ENCODE data around the gene ZBTB7B.

The ZBTB7B gene

GRCh38 chr1:154989195-154989860 lies 13.3 kb upstream of the ZBTB7B start:
- no peak for DNase-seq

DNA sequence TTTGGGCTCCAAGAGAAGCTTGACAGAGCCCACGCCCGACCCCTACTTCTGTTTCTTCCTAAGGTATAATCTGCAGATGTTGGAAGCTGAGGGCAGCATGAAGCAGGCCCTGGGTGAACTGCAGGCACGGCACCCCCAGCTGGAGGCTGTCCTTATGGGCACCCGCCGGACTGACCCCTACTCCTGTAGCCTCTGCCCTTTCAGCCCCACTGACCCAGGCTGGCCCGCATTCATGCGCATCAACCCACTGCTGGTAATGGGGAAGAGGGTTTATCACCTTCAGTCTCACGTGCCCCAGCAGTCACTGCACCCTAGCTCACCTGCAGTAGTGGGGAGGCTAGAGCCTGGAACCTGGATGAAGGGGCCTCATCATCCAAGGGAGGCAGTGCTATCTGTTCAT lies 12.3 kb upstream of the ZBTB7B start:
- no peak for DNase-seq

GRCh38 chr1:154992721-154993571 lies 9.7 kb upstream of the ZBTB7B start:
- DNase-seq, result no peak

GRCh38 chr1:154993572-154994268 lies 8.9 kb upstream of the ZBTB7B start, which contains the start of gene LENEP:
LENEP (plus strand) TSS chr1:154993586; CDS start chr1:154993608, 22 bp downstream.
- DNase-seq, result no peak

- no peak for DNase-seq
Observed at GRCh38 chr1:154994269-154994587, 8.4 kb upstream of the ZBTB7B start.

DNA sequence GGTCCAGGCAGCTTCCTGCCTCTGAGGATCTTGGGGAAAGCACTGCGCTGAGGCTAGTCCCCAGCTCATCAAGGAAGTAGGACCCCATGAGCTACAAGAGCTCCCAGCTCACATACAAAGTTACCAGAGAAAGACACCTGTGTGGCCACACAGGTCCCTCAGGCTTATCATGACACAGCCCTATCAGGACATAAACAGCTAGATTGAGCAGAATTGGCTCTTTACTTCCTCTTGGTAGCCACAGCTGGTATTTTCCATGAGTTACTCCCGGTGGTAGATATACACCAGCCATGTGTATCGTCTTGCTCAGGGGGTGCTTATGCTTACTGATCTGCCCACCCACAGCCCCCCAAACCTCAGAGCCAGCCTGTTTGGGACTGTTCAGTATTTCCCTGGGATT lies 8.0 kb upstream of the ZBTB7B start:
- no peak for DNase-seq

DNA sequence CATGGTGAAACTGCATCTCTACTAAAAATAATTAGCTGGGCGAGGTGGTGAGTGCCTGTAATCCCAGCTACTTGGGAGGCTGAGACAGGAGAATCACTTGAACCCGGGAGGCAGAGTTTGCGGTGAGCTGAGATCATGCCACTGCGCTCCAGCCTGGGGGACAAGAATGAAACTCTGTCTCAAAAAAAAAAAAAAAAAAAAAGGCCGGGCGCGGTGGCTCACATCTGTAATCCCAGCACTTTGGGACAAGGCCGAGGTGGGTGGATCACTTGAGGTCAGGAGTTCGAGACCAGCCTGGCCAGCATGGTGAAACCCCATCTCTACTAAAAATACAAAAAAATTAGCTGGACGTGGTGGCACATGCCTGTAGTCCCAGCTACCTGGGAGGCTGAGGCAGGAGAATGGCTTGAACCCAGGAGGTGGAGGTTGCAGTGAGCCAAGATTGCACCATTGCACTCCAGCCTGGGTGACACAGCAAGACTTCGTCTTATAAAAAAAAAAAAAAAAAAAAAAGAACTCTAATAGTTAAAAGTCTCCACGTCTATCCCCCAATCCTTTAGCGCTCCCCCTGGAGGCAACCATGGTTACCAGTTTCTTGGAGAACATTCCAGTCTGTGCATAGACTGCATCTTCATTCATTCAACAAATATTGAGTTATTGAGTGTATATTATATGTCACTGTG lies 7.2 kb upstream of the ZBTB7B start:
- peak; percentile 25 to 31 for DNase-seq

GRCh38 chr1:154996966-154997701 lies 5.5 kb upstream of the ZBTB7B start:
- DNase-seq, result peak; percentile 63 to 66

GRCh38 chr1:154998201-154998780 lies 4.3 kb upstream of the ZBTB7B start:
- DNase-seq, result no peak

GRCh38 chr1:154998818-154999570 lies 3.6 kb upstream of the ZBTB7B start:
- DNase-seq, result peak; percentile 61 to 71

DNA sequence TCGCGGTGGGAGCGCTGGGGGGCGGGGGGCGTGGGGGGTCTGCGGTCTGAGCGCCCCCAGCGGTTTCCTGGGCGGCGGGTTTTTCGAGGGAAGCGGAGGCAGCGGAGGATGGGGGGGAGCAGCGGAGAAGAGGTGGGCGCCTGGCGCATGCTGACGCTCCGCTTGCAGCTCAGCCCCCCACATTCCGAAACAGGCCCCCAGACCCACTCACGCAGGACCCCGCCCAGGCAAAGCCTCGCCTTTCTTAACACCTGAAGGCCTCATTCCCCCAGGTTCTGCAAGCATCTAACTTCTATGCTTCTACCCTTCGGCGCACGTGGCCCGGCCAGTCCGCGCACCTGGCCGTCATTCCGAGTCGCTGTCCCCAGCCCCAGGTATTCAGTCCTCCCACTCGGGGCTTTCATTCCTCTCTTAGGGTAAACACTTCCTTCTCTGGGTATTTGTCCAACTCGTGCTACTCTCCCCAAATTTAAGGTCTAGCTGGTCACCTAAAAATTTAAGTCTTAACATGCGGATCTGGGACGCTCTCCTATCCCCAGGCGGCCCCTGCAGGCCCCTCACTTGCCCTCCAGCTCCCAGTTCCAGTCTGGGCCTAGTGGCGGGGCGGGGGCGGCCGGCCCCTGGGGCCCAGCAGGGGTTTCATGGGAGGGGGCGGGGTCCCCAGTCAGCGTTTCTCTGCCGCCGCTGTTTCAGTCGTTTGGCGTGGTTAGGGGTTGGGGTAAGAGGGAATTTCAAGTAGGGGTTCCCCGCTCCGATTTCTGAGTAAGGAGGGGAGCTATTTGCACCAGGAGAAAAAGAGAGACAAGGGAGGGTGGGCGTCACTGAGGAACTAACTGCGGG lies 2.8 kb upstream of the ZBTB7B start:
- no peak for DNase-seq

- DNase-seq, result no peak
Observed at GRCh38 chr1:155000411-155000725, 2.2 kb upstream of the ZBTB7B start.

GRCh38 chr1:155000726-155001424 lies 1.7 kb upstream of the ZBTB7B start:
- DNase-seq, result peak; percentile 69 to 72

DNA sequence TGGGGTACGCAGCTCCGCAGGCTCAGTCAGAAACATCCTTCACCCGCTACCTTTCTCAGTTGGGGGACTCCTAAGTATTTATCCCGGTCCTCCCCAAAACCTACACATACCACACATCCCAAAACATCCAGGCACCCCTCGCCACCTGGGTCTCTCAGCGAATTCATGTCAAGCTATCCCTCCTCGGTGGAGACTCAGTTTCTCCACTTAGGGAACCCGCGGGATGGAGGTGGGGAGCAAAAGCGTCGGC lies 1.3 kb upstream of the ZBTB7B start:
- DNase-seq, result no peak

DNA sequence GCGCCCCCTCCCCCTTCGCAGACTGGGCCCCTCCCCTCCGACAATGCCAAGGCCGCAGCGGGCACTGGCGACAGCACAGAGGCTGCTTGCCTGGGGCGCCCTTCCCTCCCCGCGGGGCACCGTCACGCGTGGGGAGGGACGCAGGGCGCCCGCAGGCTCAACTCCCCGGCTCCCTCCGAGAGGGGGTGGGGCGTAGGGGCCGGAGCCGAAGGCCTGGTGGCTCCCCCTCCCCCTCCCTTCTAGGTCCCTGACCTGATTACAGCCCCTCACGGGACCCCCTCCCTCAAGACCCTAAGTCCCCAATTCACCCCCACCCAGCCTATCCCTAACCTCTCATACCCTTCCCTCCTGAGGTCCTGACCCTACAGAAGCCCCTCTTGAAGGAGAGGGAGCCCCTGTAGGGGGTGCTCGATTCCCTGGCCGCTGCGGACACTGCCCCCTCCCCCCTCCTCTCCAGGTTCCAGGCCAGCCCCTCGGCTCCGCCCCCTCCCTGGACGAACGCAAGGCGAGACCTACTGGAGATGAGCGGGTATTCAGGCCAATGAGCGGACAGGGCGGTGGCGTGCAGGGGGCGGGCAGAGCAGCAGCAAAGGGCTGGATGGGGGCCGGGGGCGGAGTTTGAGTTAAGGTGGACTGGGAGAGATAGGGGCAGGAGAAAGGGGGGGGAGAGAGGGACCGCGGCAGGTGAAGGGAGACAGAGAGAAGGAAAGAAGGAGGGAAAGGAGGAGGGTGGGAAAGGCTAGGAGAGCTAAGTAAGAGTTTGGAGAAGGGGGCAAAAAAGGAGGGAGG lies 733 bp upstream of the ZBTB7B start:
- peak; percentile 97 to 98 for DNase-seq

DNA sequence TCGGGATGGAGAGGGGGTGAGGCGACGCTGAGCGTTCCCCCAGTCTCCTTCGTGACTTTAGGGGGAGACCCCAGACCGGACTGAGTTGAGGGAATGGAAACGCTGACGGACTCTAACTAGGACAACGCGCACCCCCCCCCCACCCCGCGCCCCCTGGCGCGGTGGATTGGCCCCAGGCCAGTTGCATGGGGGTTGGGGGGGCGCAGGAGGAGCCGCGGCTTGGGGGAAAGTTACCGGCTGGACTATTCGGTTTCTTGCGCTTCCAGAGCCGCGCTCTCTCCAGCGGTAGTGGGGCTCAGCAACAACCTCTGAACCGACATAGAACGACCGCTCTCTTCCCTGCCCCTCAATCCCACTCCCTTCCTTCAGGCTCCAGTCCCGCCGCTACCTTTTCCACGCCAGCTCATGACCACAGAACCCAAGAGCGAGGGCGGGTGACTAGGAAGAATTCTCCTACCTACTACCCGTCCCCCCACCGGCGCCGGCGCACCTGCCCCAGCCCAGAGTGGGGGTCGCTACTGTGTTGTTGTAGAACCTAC lies 694 bp downstream of the ZBTB7B start:
- no peak for DNase-seq

- DNase-seq, result peak; percentile 25 to 35
Observed at GRCh38 chr1:155003766-155004351, 1.3 kb downstream of the ZBTB7B start.

DNA sequence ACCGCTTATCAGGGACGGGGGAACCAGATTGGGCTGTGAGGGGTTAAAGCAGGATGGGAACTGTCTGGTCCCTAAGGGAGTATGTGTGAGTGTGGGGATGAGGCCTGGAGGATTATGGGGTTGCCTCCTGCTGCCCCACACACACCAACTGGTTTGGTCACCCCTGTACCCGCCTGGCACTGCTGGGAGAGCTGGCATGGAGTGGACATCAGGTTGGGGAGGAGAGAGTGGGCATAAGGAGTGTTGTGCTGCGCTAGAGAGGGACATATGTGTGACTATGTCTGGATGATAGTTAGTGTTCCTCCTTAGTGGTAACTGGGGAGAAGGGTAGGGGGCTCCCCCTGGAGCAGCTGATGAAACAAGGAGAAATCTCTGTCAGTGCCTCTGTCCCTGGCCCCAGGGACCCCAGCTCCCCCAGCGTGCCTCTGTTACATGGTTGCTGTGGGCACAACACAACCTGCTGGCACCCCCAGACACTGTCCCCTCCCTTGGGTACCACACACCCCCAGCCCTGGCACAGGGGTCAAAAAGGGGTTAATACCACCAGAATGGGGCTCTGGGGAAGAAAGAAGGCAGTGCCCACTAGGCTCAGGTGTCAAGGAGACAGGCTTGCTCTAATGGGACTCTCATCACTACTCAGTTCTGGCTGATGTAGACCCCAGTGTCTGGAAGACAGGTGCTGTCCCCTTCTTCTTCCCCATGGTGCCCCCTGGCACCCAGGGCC lies 1.9 kb downstream of the ZBTB7B start:
- DNase-seq, result no peak
